CD4-positive, alpha-beta T cell treated with Interleukin-12 subunit alpha and Interleukin-12 subunit beta, for 1 hour (primary cell): ENCODE data around the gene PDE6A.

Source experiments
- DNase-seq: peaks from one replicate; pipeline ENCODE4 v3.0.0-alpha.2; 2020

PDE6A gene

DNA sequence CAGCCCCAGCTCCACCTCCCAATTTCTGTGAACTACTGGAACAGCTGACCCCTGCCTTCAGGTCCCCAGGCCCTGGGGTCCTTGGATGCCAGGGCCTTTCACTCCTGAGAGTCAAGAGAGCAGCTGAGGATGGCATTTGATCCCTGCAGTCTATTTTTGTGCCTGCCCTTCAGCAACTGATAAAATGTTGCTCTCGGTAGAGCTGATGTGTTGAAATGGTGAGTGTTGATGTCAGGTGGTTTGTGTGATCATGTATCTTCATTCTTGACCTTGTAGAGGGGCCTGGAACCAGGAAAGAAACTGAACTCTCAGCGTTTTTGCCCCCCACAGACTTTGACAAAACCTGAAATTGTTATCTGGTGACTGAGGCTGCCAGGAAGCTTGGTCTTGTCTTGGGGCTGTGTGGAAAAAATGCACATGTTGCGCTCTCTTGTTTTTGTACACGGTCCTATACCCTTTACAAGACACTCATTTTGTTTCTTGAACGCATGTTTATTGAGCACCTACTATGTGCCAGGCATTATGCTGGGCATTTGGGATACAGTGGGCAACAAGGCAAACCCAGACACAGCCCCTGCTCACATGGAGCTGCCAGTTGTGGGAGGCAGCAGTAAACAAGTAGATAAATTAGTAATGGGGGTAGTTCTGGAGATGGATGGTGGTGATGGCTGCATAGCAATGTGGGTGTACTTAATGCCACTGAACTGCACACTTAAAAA is 136.2 kb downstream of the PDE6A start:
- DNase-seq, result no peak
